Measurements from ENCODE around the gene BIRC7. TPM values are rescaled to one million over a fixed set of nuclear protein-coding genes. Genes with fewer than 3 reads are reported as not detected.

The BIRC7 gene
- total and polyA plus RNA-seq, 4 donors, result 0.29 to 1.6 (median 1.0) TPM

- 83% methylated on average over 4 of the region's 6 CpGs for WGBS (ENCODE audit: insufficient coverage)
- Histone ChIP-seq H3K27ac (ENCODE audit: low read depth, low read length) (no peak overlapping the region), H3K4me1 (ENCODE audit: control insufficient read depth, insufficient read depth, low read length) (peaks cover 24% of the 10 kb centered on the region), H3K27me3 (ENCODE audit: control insufficient read depth, insufficient read depth, low read length) (no peaks in the 10 kb centered on the region), H3K4me3 (ENCODE audit: low read depth, low read length) (no peak overlapping the region), H3K36me3 (ENCODE audit: control insufficient read depth, insufficient read depth, low read length) (no peaks in the 10 kb centered on the region), H3K9me3 (ENCODE audit: control insufficient read depth, insufficient read depth, low read length) (no peaks in the 10 kb centered on the region)
- no peak for DNase-seq (ENCODE audit: low read depth in 4 of 6, low spot score in 6 of 6)
Measured at GRCh38 chr20:63223826-63224207, 11.9 kb upstream of the BIRC7 start.

GRCh38 chr20:63224412-63225081, 11.2 kb upstream of the BIRC7 start:
- peak in 3 of 6 donors; percentile 13 to 70 (median 65) for DNase-seq (ENCODE audit: low read depth in 4 of 6, low spot score in 6 of 6)
- Histone ChIP-seq H3K9me3 (ENCODE audit: control insufficient read depth, insufficient read depth, low read length) (no peaks in the 10 kb centered on the region), H3K27me3 (ENCODE audit: control insufficient read depth, insufficient read depth, low read length) (no peaks in the 10 kb centered on the region), H3K27ac (ENCODE audit: low read depth, low read length) (peak overlapping the region; percentile 15), H3K36me3 (ENCODE audit: control insufficient read depth, insufficient read depth, low read length) (no peaks in the 10 kb centered on the region), H3K4me3 (ENCODE audit: low read depth, low read length) (no peak overlapping the region), H3K4me1 (ENCODE audit: control insufficient read depth, insufficient read depth, low read length) (peaks cover 30% of the 10 kb centered on the region)
- 20% methylated on average over 16 of the region's 16 CpGs for WGBS (ENCODE audit: insufficient coverage)

- H3K27me3 ChIP-seq (ENCODE audit: control insufficient read depth, insufficient read depth, low read length), result no peaks in the 10 kb centered on the region
- 26% methylated on average over 6 of the region's 7 CpGs for WGBS (ENCODE audit: insufficient coverage)
- H3K27ac ChIP-seq (ENCODE audit: low read depth, low read length), result no peak overlapping the region
- DNase-seq (ENCODE audit: low read depth in 4 of 6, low spot score in 6 of 6), result peak in 1 of 6 donors; percentile 16
- H3K9me3 ChIP-seq (ENCODE audit: control insufficient read depth, insufficient read depth, low read length), result no peaks in the 10 kb centered on the region
- no peaks in the 10 kb centered on the region for H3K36me3 ChIP-seq (ENCODE audit: control insufficient read depth, insufficient read depth, low read length)
- H3K4me1 ChIP-seq (ENCODE audit: control insufficient read depth, insufficient read depth, low read length), result peaks cover 30% of the 10 kb centered on the region
- no peak overlapping the region for H3K4me3 ChIP-seq (ENCODE audit: low read depth, low read length)
Measured at GRCh38 chr20:63225082-63225454, 10.6 kb upstream of the BIRC7 start.

- Histone ChIP-seq H3K4me1 (ENCODE audit: control insufficient read depth, insufficient read depth, low read length) (peaks cover 43% of the 10 kb centered on the region), H3K9me3 (ENCODE audit: control insufficient read depth, insufficient read depth, low read length) (no peaks in the 10 kb centered on the region), H3K36me3 (ENCODE audit: control insufficient read depth, insufficient read depth, low read length) (no peaks in the 10 kb centered on the region), H3K27me3 (ENCODE audit: control insufficient read depth, insufficient read depth, low read length) (no peaks in the 10 kb centered on the region), H3K27ac (ENCODE audit: low read depth, low read length) (no peak overlapping the region), H3K4me3 (ENCODE audit: low read depth, low read length) (no peak overlapping the region)
- WGBS (ENCODE audit: insufficient coverage), result 81% methylated on average over 19 of the region's 19 CpGs
- no peak for DNase-seq (ENCODE audit: low read depth in 4 of 6, low spot score in 6 of 6)
Measured at GRCh38 chr20:63226042-63226943, 9.4 kb upstream of the BIRC7 start.

- WGBS (ENCODE audit: insufficient coverage), result 92% methylated on average over 5 of the region's 5 CpGs
- peaks cover 45% of the 10 kb centered on the region for H3K4me1 ChIP-seq (ENCODE audit: control insufficient read depth, insufficient read depth, low read length)
- no peak for DNase-seq (ENCODE audit: low read depth in 4 of 6, low spot score in 6 of 6)
- H3K36me3 ChIP-seq (ENCODE audit: control insufficient read depth, insufficient read depth, low read length), result no peaks in the 10 kb centered on the region
- H3K27ac ChIP-seq (ENCODE audit: low read depth, low read length), result no peak overlapping the region
- H3K9me3 ChIP-seq (ENCODE audit: control insufficient read depth, insufficient read depth, low read length), result no peaks in the 10 kb centered on the region
- H3K27me3 ChIP-seq (ENCODE audit: control insufficient read depth, insufficient read depth, low read length), result no peaks in the 10 kb centered on the region
- no peak overlapping the region for H3K4me3 ChIP-seq (ENCODE audit: low read depth, low read length)
Measured at GRCh38 chr20:63227260-63227659, 8.4 kb upstream of the BIRC7 start.

- H3K27me3 ChIP-seq (ENCODE audit: control insufficient read depth, insufficient read depth, low read length), result no peaks in the 10 kb centered on the region
- peaks cover 36% of the 10 kb centered on the region for H3K4me1 ChIP-seq (ENCODE audit: control insufficient read depth, insufficient read depth, low read length)
- no peaks in the 10 kb centered on the region for H3K9me3 ChIP-seq (ENCODE audit: control insufficient read depth, insufficient read depth, low read length)
- no peak for DNase-seq (ENCODE audit: low read depth in 4 of 6, low spot score in 6 of 6)
- no peak overlapping the region for H3K27ac ChIP-seq (ENCODE audit: low read depth, low read length)
- H3K4me3 ChIP-seq (ENCODE audit: low read depth, low read length), result no peak overlapping the region
- H3K36me3 ChIP-seq (ENCODE audit: control insufficient read depth, insufficient read depth, low read length), result no peaks in the 10 kb centered on the region
- WGBS (ENCODE audit: insufficient coverage), result 57% methylated on average over 13 of the region's 13 CpGs
Measured at GRCh38 chr20:63228806-63229205, 6.9 kb upstream of the BIRC7 start.

GRCh38 chr20:63230800-63231268, 4.9 kb upstream of the BIRC7 start:
- peak in 2 of 6 donors; percentile 87 to 88 for DNase-seq (ENCODE audit: low read depth in 4 of 6, low spot score in 6 of 6)
- Histone ChIP-seq H3K27me3 (ENCODE audit: control insufficient read depth, insufficient read depth, low read length) (no peaks in the 10 kb centered on the region), H3K27ac (ENCODE audit: low read depth, low read length) (peak overlapping the region; percentile 67), H3K36me3 (ENCODE audit: control insufficient read depth, insufficient read depth, low read length) (no peaks in the 10 kb centered on the region), H3K4me3 (ENCODE audit: low read depth, low read length) (no peak overlapping the region), H3K9me3 (ENCODE audit: control insufficient read depth, insufficient read depth, low read length) (no peaks in the 10 kb centered on the region), H3K4me1 (ENCODE audit: control insufficient read depth, insufficient read depth, low read length) (peaks cover 37% of the 10 kb centered on the region)
- 9% methylated on average over 15 of the region's 17 CpGs for WGBS (ENCODE audit: insufficient coverage)

GRCh38 chr20:63232235-63233060, 3.3 kb upstream of the BIRC7 start:
- Histone ChIP-seq H3K27ac (ENCODE audit: low read depth, low read length) (no peak overlapping the region), H3K9me3 (ENCODE audit: control insufficient read depth, insufficient read depth, low read length) (no peaks in the 10 kb centered on the region), H3K4me1 (ENCODE audit: control insufficient read depth, insufficient read depth, low read length) (peaks cover 53% of the 10 kb centered on the region), H3K4me3 (ENCODE audit: low read depth, low read length) (no peak overlapping the region), H3K36me3 (ENCODE audit: control insufficient read depth, insufficient read depth, low read length) (no peaks in the 10 kb centered on the region), H3K27me3 (ENCODE audit: control insufficient read depth, insufficient read depth, low read length) (no peaks in the 10 kb centered on the region)
- no peak for DNase-seq (ENCODE audit: low read depth in 4 of 6, low spot score in 6 of 6)
- WGBS (ENCODE audit: insufficient coverage), result 67% methylated on average over 9 of the region's 18 CpGs

GRCh38 chr20:63233061-63233344, 2.7 kb upstream of the BIRC7 start:
- H3K27ac ChIP-seq (ENCODE audit: low read depth, low read length), result no peak overlapping the region
- H3K9me3 ChIP-seq (ENCODE audit: control insufficient read depth, insufficient read depth, low read length), result no peaks in the 10 kb centered on the region
- H3K27me3 ChIP-seq (ENCODE audit: control insufficient read depth, insufficient read depth, low read length), result no peaks in the 10 kb centered on the region
- no peak for DNase-seq (ENCODE audit: low read depth in 4 of 6, low spot score in 6 of 6)
- peaks cover 58% of the 10 kb centered on the region for H3K4me1 ChIP-seq (ENCODE audit: control insufficient read depth, insufficient read depth, low read length)
- 95% methylated on average over 2 of the region's 3 CpGs for WGBS (ENCODE audit: insufficient coverage)
- no peaks in the 10 kb centered on the region for H3K36me3 ChIP-seq (ENCODE audit: control insufficient read depth, insufficient read depth, low read length)
- H3K4me3 ChIP-seq (ENCODE audit: low read depth, low read length), result no peak overlapping the region

Data from spinal cord (tissue), 10 donors.